Sigmoid colon (tissue), 4 donors: ENCODE measurements around the gene TBC1D22A.

ENCODE experiments used
- EP300 ChIP-seq, 4 donors: sonication (generic); formaldehyde crosslinking; IDR thresholded peaks; one replicate each; pipeline ENCODE4 v1.6.1; 2017; ENCODE audit warnings: antibody characterized with exemption in 4 of 4
- TF ChIP-seq, protein P1 (sequence below), 4 experiments: fragments of 450-650 bp in 3 of 4; fragments of 200-600 bp in 1 of 4; IDR thresholded peaks; one replicate each; pipeline ENCODE4 v1.5.1; 2016 to 2019; ENCODE audit warnings: antibody characterized with exemption in 4 of 4, mild to moderate bottlenecking in 3 of 4, moderate library complexity in 2 of 4

DNA sequence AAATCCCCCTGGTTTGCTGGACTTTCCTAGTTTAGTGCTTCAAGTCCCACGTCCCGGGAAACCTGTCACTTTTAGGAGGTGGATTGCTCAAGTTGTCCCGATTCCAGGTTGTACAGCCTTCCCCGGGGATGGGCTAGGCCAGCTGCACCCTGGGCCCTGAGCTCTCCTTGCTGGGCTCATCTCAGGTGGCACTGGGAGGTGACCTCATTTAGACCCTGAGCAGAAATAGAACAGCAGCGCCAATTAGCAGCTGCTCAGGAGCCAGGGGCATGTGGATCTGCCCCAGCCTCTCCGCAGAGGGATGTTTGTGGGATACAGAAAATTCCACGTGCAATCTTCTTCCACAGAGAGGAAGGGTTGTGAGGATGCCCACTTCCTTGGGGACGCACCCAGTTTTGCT lies 14.8 kb upstream of the TBC1D22A start:
- TF ChIP-seq, protein P1, sequence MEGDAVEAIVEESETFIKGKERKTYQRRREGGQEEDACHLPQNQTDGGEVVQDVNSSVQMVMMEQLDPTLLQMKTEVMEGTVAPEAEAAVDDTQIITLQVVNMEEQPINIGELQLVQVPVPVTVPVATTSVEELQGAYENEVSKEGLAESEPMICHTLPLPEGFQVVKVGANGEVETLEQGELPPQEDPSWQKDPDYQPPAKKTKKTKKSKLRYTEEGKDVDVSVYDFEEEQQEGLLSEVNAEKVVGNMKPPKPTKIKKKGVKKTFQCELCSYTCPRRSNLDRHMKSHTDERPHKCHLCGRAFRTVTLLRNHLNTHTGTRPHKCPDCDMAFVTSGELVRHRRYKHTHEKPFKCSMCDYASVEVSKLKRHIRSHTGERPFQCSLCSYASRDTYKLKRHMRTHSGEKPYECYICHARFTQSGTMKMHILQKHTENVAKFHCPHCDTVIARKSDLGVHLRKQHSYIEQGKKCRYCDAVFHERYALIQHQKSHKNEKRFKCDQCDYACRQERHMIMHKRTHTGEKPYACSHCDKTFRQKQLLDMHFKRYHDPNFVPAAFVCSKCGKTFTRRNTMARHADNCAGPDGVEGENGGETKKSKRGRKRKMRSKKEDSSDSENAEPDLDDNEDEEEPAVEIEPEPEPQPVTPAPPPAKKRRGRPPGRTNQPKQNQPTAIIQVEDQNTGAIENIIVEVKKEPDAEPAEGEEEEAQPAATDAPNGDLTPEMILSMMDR (IDR thresholded peaks at IDR 0.05) = no peak
- TF ChIP-seq EP300 (IDR thresholded peaks at IDR 0.05) = no peak
